Gastrocnemius medialis (tissue), 4 donors: ENCODE results near the gene GALNTL6. TPM values are rescaled to one million over a fixed set of nuclear protein-coding genes. Genes with fewer than 3 reads are reported as not detected.

Source experiments
- ATAC-seq, 2 donors: fragments of 150-250 bp; one replicate each; pipeline ENCODE4 v1.9.1; 2016
- DNase-seq, 2 donors: peaks; one replicate each; pipeline ENCODE4 v3.0.0-alpha.2; 2019
- H3K27ac ChIP-seq, 4 donors: fragments of 200-600 bp; sonication (generic); 1 replicate in 1 of 4; 2 replicates in 3 of 4; pipeline ENCODE4 v1.5.1; 2016 to 2018; ENCODE audit warnings: mild to moderate bottlenecking in 2 of 4, moderate library complexity in 1 of 4
- H3K27me3 ChIP-seq, 3 donors: fragments of 200-600 bp; sonication (generic) in 2 of 3; 1 replicate in 1 of 3; 2 replicates in 2 of 3; pipeline versions ENCODE4 v1.5.1 to v1.6.0; 2016 to 2019; ENCODE audit warnings: mild to moderate bottlenecking in 1 of 3, moderate library complexity in 1 of 3
- H3K36me3 ChIP-seq, 2 donors: fragments of 200-600 bp; sonication (generic) in 1 of 2; one replicate each; pipeline ENCODE4 v1.5.1; 2017 to 2018
- H3K4me1 ChIP-seq, 2 donors: fragments of 200-600 bp; sonication (generic) in 1 of 2; one replicate each; pipeline ENCODE4 v1.5.1; 2016 to 2017; ENCODE audit warnings: mild to moderate bottlenecking in 2 of 2
- H3K4me3 ChIP-seq, 4 donors: fragments of 200-600 bp; sonication (generic) in 3 of 4; 1 replicate in 1 of 4; 2 replicates in 3 of 4; pipeline ENCODE4 v1.5.1; 2016 to 2019; ENCODE audit warnings: mild to moderate bottlenecking in 2 of 4
- H3K9me3 ChIP-seq, 3 donors: fragments of 200-600 bp; sonication (generic) in 2 of 3; 1 replicate in 1 of 3; 2 replicates in 2 of 3; pipeline ENCODE4 v1.5.1; 2016 to 2019
- CTCF ChIP-seq, 5 experiments: fragments of 450-650 bp in 3 of 5; fragments of 200-600 bp in 2 of 5; sonication (generic) in 2 of 5; IDR thresholded peaks in 4 of 5; conservative IDR thresholded peaks in 1 of 5; 1 replicate in 4 of 5; 2 replicates in 1 of 5; pipeline ENCODE4 v1.5.1; 2016 to 2019; ENCODE audit warnings: antibody characterized with exemption in 5 of 5, mild to moderate bottlenecking in 3 of 5, moderate library complexity in 3 of 5
- POLR2A ChIP-seq, 2 donors: fragments of 450-650 bp; IDR thresholded peaks; one replicate each; pipeline ENCODE4 v1.6.1; 2017; ENCODE audit warnings: antibody characterized with exemption in 2 of 2, mild to moderate bottlenecking in 2 of 2, moderate library complexity in 2 of 2
- in situ Hi-C, 4 donors: fragments of 200-750 bp; cut with MboI; loops; one replicate each; pipeline versions ENCODE4 v1.15.0 to v1.8.0; 2017; ENCODE audit warnings: low sequenced_read_pairs in 4 of 4
- intact Hi-C: fragments of 100-400 bp; cut with DNase I; formaldehyde crosslinking; loops from one replicate; pipeline ENCODE4 v1.15.1; 2023; ENCODE audit warnings: low total_unique reads
- total RNA-seq, 4 donors: library from RNA; depleted of rRNA; stranded (reverse); fragments of >200 nt; gene quantifications; one replicate each; pipeline versions ENCODE4 v1.1.0 to v1.2.3, GENCODE V29; 2016

Gene GALNTL6
- total RNA-seq, 4 donors from 2014 or later: not detected

DNA sequence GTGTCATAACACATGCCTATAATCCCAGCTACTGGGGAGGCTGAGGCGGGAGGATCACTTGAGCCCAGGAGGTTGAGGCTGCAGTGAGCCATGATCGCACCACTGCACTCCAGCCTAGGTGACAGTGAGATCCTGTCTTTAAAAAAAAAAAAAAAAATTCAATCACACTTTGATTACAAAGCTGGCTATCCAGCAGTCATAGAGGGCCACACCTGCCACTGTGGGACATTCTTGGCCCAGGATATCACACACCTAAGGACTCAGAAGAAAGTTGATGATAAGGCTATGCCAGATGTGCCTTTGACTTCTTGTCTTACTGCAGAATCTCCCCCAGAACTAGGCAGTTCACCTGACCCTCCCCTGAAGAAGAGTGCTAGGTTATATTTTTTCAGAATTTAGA is 1232.9 kb downstream of the GALNTL6 start:
- Histone ChIP-seq H3K27me3 (no peaks in the 10 kb centered on the region), H3K9me3 (no peaks in the 10 kb centered on the region), H3K36me3 (no peaks in the 10 kb centered on the region), H3K4me1 (no peaks in the 10 kb centered on the region), H3K4me3 (no peak overlapping the region), H3K27ac (no peak overlapping the region)
- in situ Hi-C loops: no loop called here
- no peak for DNase-seq
- intact Hi-C loops: no loop called here
- TF ChIP-seq POLR2A (IDR thresholded peaks at IDR 0.05): no peak
- TF ChIP-seq CTCF (IDR thresholded peaks at IDR 0.05 in 4 of 5, conservative IDR thresholded peaks at IDR 0.05 in 1 of 5): no peak
- no peak for ATAC-seq

- H3K27me3 ChIP-seq: no peaks in the 10 kb centered on the region
- no peaks in the 10 kb centered on the region for H3K36me3 ChIP-seq
- DNase-seq: no peak
- in situ Hi-C loops (no loop called here), intact Hi-C loops (no loop called here)
- no peak for ATAC-seq
- H3K4me3 ChIP-seq: no peak overlapping the region
- H3K27ac ChIP-seq: no peak overlapping the region
- TF ChIP-seq CTCF (IDR thresholded peaks at IDR 0.05 in 4 of 5, conservative IDR thresholded peaks at IDR 0.05 in 1 of 5): no peak
- TF ChIP-seq POLR2A (IDR thresholded peaks at IDR 0.05): no peak
- no peaks in the 10 kb centered on the region for H3K9me3 ChIP-seq
- H3K4me1 ChIP-seq: no peaks in the 10 kb centered on the region
Observed at GRCh38 chr4:173046818-173047217, 1233.6 kb downstream of the GALNTL6 start.

- no peak for TF ChIP-seq POLR2A (IDR thresholded peaks at IDR 0.05)
- TF ChIP-seq CTCF (IDR thresholded peaks at IDR 0.05 in 4 of 5, conservative IDR thresholded peaks at IDR 0.05 in 1 of 5): no peak
- in situ Hi-C loops: no loop called here
- ATAC-seq: no peak
- no peaks in the 10 kb centered on the region for H3K4me1 ChIP-seq
- no peak for DNase-seq
- H3K27ac ChIP-seq: no peak overlapping the region
- intact Hi-C loops: no loop called here
- H3K36me3 ChIP-seq: no peaks in the 10 kb centered on the region
- H3K4me3 ChIP-seq: no peak overlapping the region
- no peaks in the 10 kb centered on the region for H3K9me3 ChIP-seq
- H3K27me3 ChIP-seq: no peaks in the 10 kb centered on the region
Observed at GRCh38 chr4:173051232-173051631, 1238.0 kb downstream of the GALNTL6 start.

- TF ChIP-seq POLR2A (IDR thresholded peaks at IDR 0.05) (no peak), CTCF (IDR thresholded peaks at IDR 0.05 in 4 of 5, conservative IDR thresholded peaks at IDR 0.05 in 1 of 5) (no peak)
- Histone ChIP-seq H3K27me3 (no peaks in the 10 kb centered on the region), H3K9me3 (no peaks in the 10 kb centered on the region), H3K27ac (no peak overlapping the region), H3K36me3 (no peaks in the 10 kb centered on the region), H3K4me3 (peak overlapping the region in 1 of 4 donors; percentile 2), H3K4me1 (no peaks in the 10 kb centered on the region)
- intact Hi-C loops (no loop called here), in situ Hi-C loops (no loop called here)
- ATAC-seq (no peak), DNase-seq (no peak)
Observed at GRCh38 chr4:173051716-173052115, 1238.5 kb downstream of the GALNTL6 start.

DNA sequence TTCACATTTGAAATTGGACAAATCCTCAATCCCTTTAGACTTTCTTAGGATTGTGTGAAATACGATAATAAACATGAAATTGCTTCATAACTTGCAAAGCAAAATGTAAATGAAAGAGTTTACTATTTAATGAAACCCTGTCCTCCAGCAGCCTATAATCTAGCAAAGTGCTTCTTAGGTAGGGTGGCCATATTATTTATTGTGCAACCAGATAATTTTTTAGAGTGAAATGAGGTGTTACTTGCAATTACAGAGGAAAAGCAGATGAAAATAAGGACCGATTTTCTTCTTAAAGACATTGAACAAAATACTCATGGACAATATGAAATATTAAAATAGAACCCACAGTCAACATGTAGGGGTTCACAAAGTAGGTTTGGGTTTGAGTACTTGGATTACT is 1239.2 kb downstream of the GALNTL6 start:
- no peak for DNase-seq
- H3K4me1 ChIP-seq: no peaks in the 10 kb centered on the region
- in situ Hi-C loops (no loop called here), intact Hi-C loops (no loop called here)
- TF ChIP-seq CTCF (IDR thresholded peaks at IDR 0.05 in 4 of 5, conservative IDR thresholded peaks at IDR 0.05 in 1 of 5) (no peak), POLR2A (IDR thresholded peaks at IDR 0.05) (no peak)
- no peaks in the 10 kb centered on the region for H3K9me3 ChIP-seq
- H3K36me3 ChIP-seq: no peaks in the 10 kb centered on the region
- H3K27me3 ChIP-seq: no peaks in the 10 kb centered on the region
- H3K27ac ChIP-seq: no peak overlapping the region
- ATAC-seq: no peak
- H3K4me3 ChIP-seq: no peak overlapping the region
